Breast epithelium (tissue), 3 donors: Measurements from ENCODE around the gene HYPK.

Experiments
- CTCF ChIP-seq, 3 donors: fragments of 450-650 bp; IDR thresholded peaks; one replicate each; pipeline ENCODE4 v1.5.1; 2016 to 2017; ENCODE audit warnings: antibody characterized with exemption in 3 of 3, mild to moderate bottlenecking in 3 of 3, moderate library complexity in 3 of 3
- POLR2A ChIP-seq: fragments of 450-650 bp; IDR thresholded peaks from one replicate; pipeline ENCODE4 v1.6.1; 2016; ENCODE audit warnings: antibody characterized with exemption, mild to moderate bottlenecking, moderate library complexity

GRCh38 chr15:43795997-43796396 lies 4.4 kb upstream of the HYPK start:
- TF ChIP-seq POLR2A (no peak), CTCF (IDR thresholded peaks at IDR 0.05) (no peak)
